NB4 (cell line): ENCODE results near the gene ITGA1.
A peak's percentile ranks its signal among the peaks of the same experiment; 100 is the strongest.
"Not testable (repeated sequence)": the region's sequence is repeated elsewhere in the genome, so short reads cannot be mapped to it uniquely, and the experiment has no call there.

Experiments used
- DNase-seq: peaks from one replicate; pipeline ENCODE4 v3.0.0; 2010; ENCODE audit warnings: low read depth
- H3K4me3 ChIP-seq: one replicate; pipeline ENCODE4 v1.5.1; 2011; ENCODE audit warnings: mild to moderate bottlenecking, low read depth, low read length, moderate library complexity
- CTCF ChIP-seq: IDR thresholded peaks from one replicate; pipeline ENCODE4 v1.5.1; 2012; ENCODE audit warnings: low read depth, low read length
- MAX ChIP-seq: IDR thresholded peaks from 2 replicates; pipeline ENCODE4 v1.6.1; 2011; ENCODE audit warnings: low read depth, low read length
- MYC ChIP-seq: IDR thresholded peaks from 2 replicates; pipeline ENCODE4 v1.6.1; 2011; ENCODE audit warnings: low read depth, low read length
- POLR2A ChIP-seq: IDR thresholded peaks from 2 replicates; pipeline ENCODE4 v1.6.1; 2011; ENCODE audit warnings: mild to moderate bottlenecking; ENCODE audit not compliant: insufficient read length; ENCODE audit errors: extremely low read depth

Gene ITGA1

GRCh38 chr5:52964138-52964537 lies 176.4 kb downstream of the ITGA1 start:
- DNase-seq = no peak
- no peak for TF ChIP-seq POLR2A
- TF ChIP-seq MYC = no peak
- TF ChIP-seq CTCF = peak; percentile 5
- no peak for TF ChIP-seq MAX

GRCh38 chr5:52976157-52976556 lies 188.4 kb downstream of the ITGA1 start:
- H3K4me3 ChIP-seq, DNase-seq: not testable (repeated sequence)

More at GRCh38 chr5:52964138-52964537, 176.4 kb downstream of the ITGA1 start:
- H3K4me3 ChIP-seq = no peak overlapping the region

GRCh38 chr5:52977264-52977897 lies 189.7 kb downstream of the ITGA1 start:
- DNase-seq = no peak
- H3K4me3 ChIP-seq = no peak overlapping the region
- TF ChIP-seq POLR2A = no peak
- no peak for TF ChIP-seq MYC
- TF ChIP-seq CTCF = no peak
- TF ChIP-seq MAX = no peak

GRCh38 chr5:52981507-52981906 lies 193.8 kb downstream of the ITGA1 start:
- TF ChIP-seq MAX (no peak), POLR2A (no peak), MYC (no peak), CTCF (no peak)
- no peak overlapping the region for H3K4me3 ChIP-seq
- DNase-seq = no peak

GRCh38 chr5:52983731-52984636 lies 196.3 kb downstream of the ITGA1 start:
- no peak for TF ChIP-seq CTCF
- no peak for TF ChIP-seq POLR2A
- TF ChIP-seq MYC = no peak
- no peak for TF ChIP-seq MAX
- H3K4me3 ChIP-seq = no peak overlapping the region
- DNase-seq = no peak

GRCh38 chr5:52985306-52985705 lies 197.6 kb downstream of the ITGA1 start:
- TF ChIP-seq MAX (no peak), CTCF (no peak), MYC (no peak), POLR2A (no peak)
- no peak overlapping the region for H3K4me3 ChIP-seq
- no peak for DNase-seq
